Kidney (tissue), 14 donors: ENCODE results near the gene LENG8. TPM values are rescaled to one million over a fixed set of nuclear protein-coding genes. Genes with fewer than 3 reads are reported as not detected.

Source experiments
- DNase-seq, 5 donors: peaks; one replicate each; pipeline ENCODE4 v3.0.0-alpha.2; 2013 to 2020
- FAIRE-seq: peaks from 2 replicates; lab custom pipeline; 2012; peaks lifted over from hg19 to GRCh38; lab: Jason Lieb, UNC
- H3K27ac ChIP-seq, 2 donors: one replicate each; pipeline ENCODE4 v1.7.0; 2013; ENCODE audit warnings: low read depth in 2 of 2, low read length in 2 of 2, inconsistent platforms in 1 of 2
- H3K27me3 ChIP-seq: one replicate; pipeline ENCODE4 v1.7.1; 2013; ENCODE audit warnings: low read length, inconsistent platforms; ENCODE audit not compliant: control insufficient read depth, insufficient read depth
- H3K36me3 ChIP-seq, 3 donors: one replicate each; pipeline versions ENCODE4 v1.7.0 to v1.7.1; 2013; ENCODE audit warnings: low read length in 3 of 3, control low read depth in 1 of 3, inconsistent platforms in 1 of 3; ENCODE audit not compliant: insufficient read depth in 3 of 3, control insufficient read depth in 2 of 3
- H3K4me1 ChIP-seq, 3 donors: one replicate each; pipeline versions ENCODE4 v1.7.0 to v1.7.1; 2013; ENCODE audit warnings: low read length in 3 of 3, inconsistent platforms in 1 of 3, low read depth in 1 of 3; ENCODE audit not compliant: control insufficient read depth in 2 of 3, insufficient read depth in 2 of 3
- H3K4me3 ChIP-seq, 3 donors: one replicate each; pipeline versions ENCODE4 v1.7.0 to v1.8.1; 2013; ENCODE audit warnings: low read length in 3 of 3, control low read depth in 1 of 3, inconsistent platforms in 1 of 3
- H3K9ac ChIP-seq, 3 donors: one replicate each; pipeline versions ENCODE4 v1.7.0 to v1.7.1; 2013; ENCODE audit warnings: low read length in 3 of 3, control low read depth in 1 of 3, inconsistent platforms in 1 of 3
- H3K9me3 ChIP-seq, 3 donors: one replicate each; pipeline versions ENCODE4 v1.7.0 to v1.7.1; 2013; ENCODE audit warnings: low read length in 3 of 3, control low read depth in 1 of 3, inconsistent platforms in 1 of 3; ENCODE audit not compliant: control insufficient read depth in 2 of 3, insufficient read depth in 1 of 3
- CTCF ChIP-seq: IDR thresholded peaks from 3 replicates; pipeline ENCODE4 v1.5.1; 2012; ENCODE audit warnings: mild to moderate bottlenecking, moderate library complexity, borderline replicate concordance; ENCODE audit not compliant: insufficient read depth; ENCODE audit errors: extremely low read depth
- intact Hi-C: fragments of 100-400 bp; cut with DNase I; formaldehyde crosslinking; loops from one replicate; pipeline ENCODE4 v1.11.1; 2022
- polyA plus RNA-seq: library from polyadenylated mRNA; stranded (reverse); fragments of 350-450 nt; fragmentation: Illumina TruSeq; extraction: RNeasy Lipid Tissue Mini Kit (QIAGEN cat#74804); gene quantifications from one replicate; pipeline ENCODE4 v1.2.3, GENCODE V29; 2014; ENCODE audit warnings: low read depth, low replicate concordance; ENCODE audit not compliant: insufficient read depth
- total RNA-seq: library from RNA; stranded (reverse); fragmentation: NEBNext Ultra II Directional; extraction: Animal tissue kit (Norgen Biotek cat#: 25700); gene quantifications from one replicate; pipeline ENCODE4 v1.2.1, GENCODE V29; 2021
- donor health status: control.
- donor health status: control.
- donor health status: control.
- donor health status: control.
- donor health status: control.
- donor health status: DM: yes; HTN: yes; CAD: no.
- donor health status: Normal renal cell carcinoma (clear cell type).

LENG8 gene
- total and polyA plus RNA-seq, 2 donors from 2014 or later = 48.6 to 208 TPM

GRCh38 chr19:54405628-54406027 lies 43.4 kb upstream of the LENG8 start:
- DNase-seq = no peak
- H3K36me3 ChIP-seq = no peaks in the 10 kb centered on the region
- TF ChIP-seq CTCF = no peak
- no peaks in the 10 kb centered on the region for H3K4me1 ChIP-seq
- intact Hi-C loops = no loop called here
- H3K27ac ChIP-seq = no peak overlapping the region
- no peak overlapping the region for H3K4me3 ChIP-seq
- no peak overlapping the region for H3K9ac ChIP-seq
- H3K27me3 ChIP-seq = no peaks in the 10 kb centered on the region
- no peaks in the 10 kb centered on the region for H3K9me3 ChIP-seq
- no peak for FAIRE-seq

GRCh38 chr19:54407780-54408179 lies 41.2 kb upstream of the LENG8 start:
- intact Hi-C loops = no loop called here
- TF ChIP-seq CTCF = no peak
- FAIRE-seq (no peak), DNase-seq (no peak)
- Histone ChIP-seq H3K27ac (no peak overlapping the region), H3K4me1 (no peaks in the 10 kb centered on the region), H3K36me3 (no peaks in the 10 kb centered on the region), H3K27me3 (no peaks in the 10 kb centered on the region), H3K9ac (no peak overlapping the region), H3K4me3 (no peak overlapping the region), H3K9me3 (no peaks in the 10 kb centered on the region)

- no peaks in the 10 kb centered on the region for H3K4me1 ChIP-seq
- FAIRE-seq = no peak
- no peak for TF ChIP-seq CTCF
- H3K9me3 ChIP-seq = no peaks in the 10 kb centered on the region
- no peak overlapping the region for H3K9ac ChIP-seq
- H3K4me3 ChIP-seq = no peak overlapping the region
- H3K27ac ChIP-seq = no peak overlapping the region
- no peaks in the 10 kb centered on the region for H3K36me3 ChIP-seq
- H3K27me3 ChIP-seq = no peaks in the 10 kb centered on the region
- DNase-seq = no peak
- intact Hi-C loops = no loop called here
Measured at GRCh38 chr19:54408456-54409026, 40.5 kb upstream of the LENG8 start.

GRCh38 chr19:54411033-54411432 lies 38.0 kb upstream of the LENG8 start:
- no peak overlapping the region for H3K4me3 ChIP-seq
- no peaks in the 10 kb centered on the region for H3K9me3 ChIP-seq
- H3K9ac ChIP-seq = no peak overlapping the region
- FAIRE-seq (no peak), DNase-seq (no peak)
- no peak for TF ChIP-seq CTCF
- H3K27me3 ChIP-seq = peaks cover 11% of the 10 kb centered on the region
- no peaks in the 10 kb centered on the region for H3K36me3 ChIP-seq
- H3K27ac ChIP-seq = no peak overlapping the region
- no peaks in the 10 kb centered on the region for H3K4me1 ChIP-seq
- intact Hi-C loops = no loop called here
